Fibroblast of pulmonary artery (primary cell): Measurements from ENCODE around the gene ZRANB1.

Experiments used
- DNase-seq: peaks from one replicate; pipeline ENCODE4 v3.0.0-alpha.2; 2010; ENCODE audit warnings: low read depth
- H3K4me3 ChIP-seq: replicated peaks from 2 replicates; pipeline ENCODE4 v1.5.1; 2011; ENCODE audit warnings: low read depth, mild to moderate bottlenecking, control low read depth, low read length, moderate library complexity
- TF ChIP-seq, protein P1 (sequence below): IDR thresholded peaks from 2 replicates; pipeline ENCODE4 v1.5.1; 2011; ENCODE audit warnings: mild to moderate bottlenecking, control low read depth, low read length, inconsistent platforms; ENCODE audit errors: missing control alignments

Gene ZRANB1

DNA sequence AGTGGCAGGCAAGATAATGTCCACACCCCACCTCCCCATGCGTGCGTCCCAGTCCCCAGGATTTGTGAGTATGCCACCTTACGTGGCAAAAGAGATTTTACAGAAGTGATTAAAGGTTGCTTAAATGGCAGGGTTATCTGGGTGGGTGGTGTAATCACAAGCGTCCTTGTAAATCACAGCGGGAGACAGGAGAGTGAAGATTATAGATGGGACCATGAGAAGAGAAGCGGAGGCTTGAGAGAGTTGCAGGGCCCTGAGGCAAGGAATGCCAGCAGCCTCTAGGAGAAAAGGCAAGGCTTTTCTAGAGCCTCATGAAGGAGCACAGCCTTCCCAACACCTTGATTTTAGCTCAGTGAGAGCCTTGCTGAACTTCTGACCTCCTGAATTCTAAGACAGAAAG, 10.2 kb downstream of the ZRANB1 start:
- H3K4me3 ChIP-seq: no peak overlapping the region
- DNase-seq: no peak
- TF ChIP-seq, protein P1, sequence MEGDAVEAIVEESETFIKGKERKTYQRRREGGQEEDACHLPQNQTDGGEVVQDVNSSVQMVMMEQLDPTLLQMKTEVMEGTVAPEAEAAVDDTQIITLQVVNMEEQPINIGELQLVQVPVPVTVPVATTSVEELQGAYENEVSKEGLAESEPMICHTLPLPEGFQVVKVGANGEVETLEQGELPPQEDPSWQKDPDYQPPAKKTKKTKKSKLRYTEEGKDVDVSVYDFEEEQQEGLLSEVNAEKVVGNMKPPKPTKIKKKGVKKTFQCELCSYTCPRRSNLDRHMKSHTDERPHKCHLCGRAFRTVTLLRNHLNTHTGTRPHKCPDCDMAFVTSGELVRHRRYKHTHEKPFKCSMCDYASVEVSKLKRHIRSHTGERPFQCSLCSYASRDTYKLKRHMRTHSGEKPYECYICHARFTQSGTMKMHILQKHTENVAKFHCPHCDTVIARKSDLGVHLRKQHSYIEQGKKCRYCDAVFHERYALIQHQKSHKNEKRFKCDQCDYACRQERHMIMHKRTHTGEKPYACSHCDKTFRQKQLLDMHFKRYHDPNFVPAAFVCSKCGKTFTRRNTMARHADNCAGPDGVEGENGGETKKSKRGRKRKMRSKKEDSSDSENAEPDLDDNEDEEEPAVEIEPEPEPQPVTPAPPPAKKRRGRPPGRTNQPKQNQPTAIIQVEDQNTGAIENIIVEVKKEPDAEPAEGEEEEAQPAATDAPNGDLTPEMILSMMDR: no peak

DNA sequence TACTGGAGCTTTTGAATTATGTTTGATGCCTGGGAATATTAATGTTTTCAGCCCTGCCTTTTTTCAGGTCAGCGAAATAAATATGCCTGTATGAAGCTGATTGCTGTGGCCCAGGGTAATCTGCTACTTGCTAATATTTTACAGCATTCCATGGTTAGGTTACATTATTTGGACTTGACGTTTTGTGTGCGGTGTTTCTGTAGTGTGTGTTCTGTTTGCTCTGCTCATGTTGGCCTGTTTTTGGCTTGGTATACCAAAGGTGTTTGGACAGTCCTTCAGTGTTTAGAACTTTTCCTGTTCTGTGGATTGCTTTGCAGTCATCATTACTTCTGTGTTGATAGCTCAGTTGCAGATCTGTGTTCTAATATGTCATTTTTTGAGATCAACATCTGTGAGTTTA, 11.5 kb downstream of the ZRANB1 start:
- no peak for DNase-seq
- TF ChIP-seq, protein P1: no peak
- H3K4me3 ChIP-seq: no peak overlapping the region

DNA sequence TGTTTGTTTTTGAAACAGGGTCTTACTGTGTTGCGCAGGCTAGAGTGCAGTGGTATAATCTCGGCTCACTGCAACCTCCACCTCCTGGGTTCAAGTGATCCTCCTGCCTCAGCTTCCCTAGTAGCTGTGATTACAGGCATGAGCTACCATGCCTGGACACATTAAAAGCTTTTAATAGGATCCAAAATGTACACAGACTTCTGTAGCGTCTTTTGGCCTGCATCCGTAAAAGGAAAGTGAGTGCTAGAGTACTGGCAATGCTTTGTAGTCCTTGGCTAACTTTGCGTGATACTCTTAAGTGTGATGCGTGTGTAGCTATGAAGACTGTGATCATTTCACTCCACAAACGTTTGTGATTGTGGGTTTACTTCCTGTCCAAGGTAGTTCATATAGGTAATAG, 13.3 kb downstream of the ZRANB1 start:
- TF ChIP-seq, protein P1: no peak
- no peak for DNase-seq
- H3K4me3 ChIP-seq: no peak overlapping the region

DNA sequence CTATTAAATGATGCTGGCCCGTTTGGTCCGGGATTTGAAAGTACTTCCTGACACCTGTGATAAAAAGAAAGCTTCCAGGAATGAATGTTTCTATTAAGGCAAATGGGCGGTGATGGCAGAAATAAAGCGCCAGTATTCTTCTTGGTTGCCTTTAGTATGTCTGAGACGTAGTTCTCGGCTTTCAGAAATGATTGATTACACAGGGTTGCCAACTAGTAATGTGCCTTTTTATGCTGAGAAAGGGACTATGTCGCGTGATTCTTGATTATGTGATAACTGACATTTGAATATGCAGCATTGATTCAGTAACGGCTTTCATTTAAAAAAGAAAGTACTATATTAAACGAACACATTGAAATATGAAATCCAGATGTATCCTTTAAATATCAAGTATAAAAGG, 13.9 kb downstream of the ZRANB1 start:
- DNase-seq: no peak
- TF ChIP-seq, protein P1: no peak
- no peak overlapping the region for H3K4me3 ChIP-seq

DNA sequence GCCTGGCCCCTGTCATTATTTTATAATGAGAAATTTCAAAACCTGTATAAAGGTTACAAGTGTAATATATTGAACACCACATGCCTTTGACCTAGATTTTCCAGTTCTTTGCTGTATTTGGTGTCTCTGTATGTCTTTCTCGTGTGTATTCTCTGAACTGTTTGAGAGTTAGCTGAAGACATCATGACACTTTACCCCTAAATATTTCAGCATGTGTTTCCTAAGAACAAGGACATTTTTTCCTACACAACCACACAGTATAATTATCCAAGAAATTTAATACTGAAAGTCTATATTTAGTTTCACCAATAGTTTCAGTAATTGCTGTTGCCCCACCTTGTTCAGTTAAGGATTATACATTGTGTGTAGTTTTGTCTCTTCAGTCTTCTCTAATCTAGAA, 14.8 kb downstream of the ZRANB1 start:
- DNase-seq: no peak
- TF ChIP-seq, protein P1: no peak
- no peak overlapping the region for H3K4me3 ChIP-seq

DNA sequence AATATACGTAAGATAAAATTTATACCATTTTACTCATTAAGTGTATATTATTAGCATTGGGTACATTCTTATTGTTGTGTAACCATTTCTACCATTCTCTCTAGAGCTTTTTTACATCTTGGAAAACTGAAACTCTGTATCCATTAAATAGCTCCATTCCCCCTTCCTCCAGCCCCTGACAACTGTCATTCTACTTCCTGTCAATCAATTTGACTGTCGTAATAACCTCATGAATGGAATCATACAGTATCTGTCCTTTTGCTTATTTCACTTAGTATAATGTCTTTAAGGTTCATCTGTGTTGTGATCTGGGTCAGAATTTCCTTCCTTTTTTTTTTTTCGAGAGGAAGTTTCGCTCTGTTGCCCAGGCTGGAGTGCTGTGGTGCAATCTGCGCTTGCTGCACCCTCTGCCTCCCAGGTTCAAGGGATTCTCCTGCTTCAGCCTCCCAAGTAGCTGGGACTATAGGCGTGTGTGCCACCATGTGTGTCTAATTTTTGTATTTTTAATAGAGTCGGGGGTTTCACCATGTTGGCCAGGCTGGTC, 15.6 kb downstream of the ZRANB1 start:
- TF ChIP-seq, protein P1: no peak
- DNase-seq: no peak
- H3K4me3 ChIP-seq: no peak overlapping the region

DNA sequence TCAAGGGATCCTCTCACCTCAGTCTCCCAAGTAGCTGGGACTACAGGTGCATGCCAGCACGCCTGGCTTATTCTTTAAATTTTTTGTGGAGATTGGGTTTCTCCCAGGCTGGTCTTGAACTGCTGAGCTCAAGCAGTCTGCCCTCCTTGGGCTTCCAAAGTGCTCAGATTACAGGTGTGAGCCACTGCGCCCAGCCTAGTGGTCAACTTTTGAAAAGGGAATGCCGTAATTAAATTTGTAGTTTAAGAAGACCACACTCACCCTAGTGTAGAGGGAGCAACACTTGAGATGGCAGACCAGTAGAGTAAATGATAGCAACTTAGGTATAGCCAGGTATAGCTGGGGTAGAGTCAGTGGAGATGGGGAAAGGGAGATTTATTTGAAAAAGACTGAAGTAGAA, 17.6 kb downstream of the ZRANB1 start:
- no peak for DNase-seq
- TF ChIP-seq, protein P1: no peak
- no peak overlapping the region for H3K4me3 ChIP-seq
